ENCODE measurements around the gene ARHGEF11.

Gene ARHGEF11

DNA sequence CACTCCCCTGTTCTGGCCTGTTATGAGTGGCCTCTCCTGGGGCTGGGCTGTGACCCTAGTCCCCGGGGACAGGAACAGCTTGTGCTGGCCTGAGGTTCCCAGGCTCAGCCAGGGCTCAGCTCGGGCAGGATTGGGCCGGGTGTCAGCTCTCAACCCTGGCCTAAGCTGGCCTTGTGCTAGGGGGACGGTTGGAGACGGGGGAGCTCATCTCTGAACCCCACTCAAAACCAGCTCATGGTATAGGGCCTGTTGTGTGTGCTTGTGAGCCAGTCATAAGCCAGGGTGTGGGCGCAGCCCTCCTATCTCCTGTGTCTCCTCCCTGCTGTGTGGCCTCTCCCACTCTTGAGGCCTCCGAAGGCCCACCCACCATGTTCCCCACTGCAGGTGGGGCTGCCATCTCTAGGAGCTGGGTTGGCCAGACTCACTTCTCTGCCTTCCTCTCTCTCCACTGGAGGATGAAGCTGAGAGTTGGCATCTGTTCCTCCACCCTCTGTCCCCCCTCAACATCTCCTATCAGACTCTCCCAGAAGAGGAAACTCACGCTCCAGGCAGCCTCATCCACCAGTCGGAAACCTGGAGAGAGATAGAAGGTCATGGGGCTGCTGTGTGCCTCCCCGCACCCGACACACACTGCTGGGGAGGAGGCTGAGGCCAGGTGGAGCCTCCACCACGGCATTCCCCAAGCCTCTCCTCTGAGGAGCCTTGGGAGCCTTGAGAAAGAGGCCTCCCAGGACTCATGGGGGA is 150.7 kb downstream of the ARHGEF11 start:
- DNase-seq = no peak

DNA sequence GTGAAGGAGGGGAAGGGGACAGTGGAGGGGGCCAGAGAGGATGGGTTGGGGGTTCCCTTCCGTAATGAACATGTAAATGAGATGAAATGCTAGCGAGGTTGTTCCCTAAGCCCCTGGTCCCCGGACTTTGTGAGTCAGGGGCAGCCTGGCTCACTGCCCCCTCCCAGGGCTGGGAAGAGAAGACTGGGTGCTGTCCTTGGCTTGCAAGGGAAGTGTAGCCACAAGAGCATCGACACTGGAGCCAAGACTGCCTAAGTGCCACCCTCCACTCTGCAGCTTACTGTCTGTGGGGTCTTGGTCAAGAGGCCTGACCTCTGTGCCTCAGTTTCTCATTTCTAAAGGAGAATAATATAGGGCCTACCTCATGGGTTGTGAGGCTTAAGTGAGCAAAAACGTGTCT is 151.5 kb downstream of the ARHGEF11 start:
- DNase-seq = no peak

DNA sequence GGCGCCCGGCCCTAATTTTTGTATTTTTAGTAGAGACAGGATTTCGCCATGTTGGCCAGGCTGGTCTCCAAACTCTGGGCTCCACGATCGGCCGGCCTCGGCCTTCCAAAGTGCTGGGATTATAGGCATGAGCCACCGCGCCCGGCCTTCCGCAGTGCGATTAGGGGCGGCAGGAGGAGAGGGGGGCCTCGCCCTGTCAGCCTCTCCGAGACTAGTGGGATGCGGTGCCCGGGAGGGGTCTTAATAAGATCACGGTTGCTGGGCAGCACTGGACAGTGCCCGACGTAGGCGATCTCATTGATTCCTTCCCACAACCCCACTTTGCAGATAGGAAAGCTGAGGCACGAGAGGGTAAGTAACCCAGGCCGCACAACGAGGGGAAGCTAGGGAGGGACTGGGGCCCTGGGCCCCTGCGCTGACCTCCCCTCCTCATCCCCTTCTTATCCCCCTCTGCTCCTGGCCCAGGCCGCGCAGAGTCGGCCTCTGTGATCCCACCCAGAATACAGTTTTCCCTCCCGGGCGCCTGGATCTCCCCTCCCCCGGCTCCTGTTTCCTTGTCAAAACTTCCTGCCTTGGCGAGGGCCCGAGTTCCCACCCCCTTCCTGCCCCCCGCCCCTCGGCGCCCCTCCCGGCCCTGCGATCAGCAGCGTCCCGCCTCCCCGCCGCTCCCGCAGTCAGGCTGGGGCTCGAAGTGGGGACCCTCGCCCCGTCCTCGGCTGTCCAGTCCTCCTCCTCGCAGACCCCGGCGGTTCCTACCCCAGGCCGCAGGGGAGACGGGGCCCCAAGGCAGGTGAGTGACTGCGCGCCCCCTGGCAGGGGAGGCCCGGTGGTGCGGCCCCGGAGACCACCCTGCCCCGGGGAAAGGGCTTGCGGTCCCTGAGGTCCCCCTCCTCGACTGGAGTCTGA is 152.2 kb downstream of the ARHGEF11 start, which contains the start of gene PEAR1:
PEAR1 (plus strand) TSS at position 671 of the 906 bp plus-strand sequence. CDS start 10,209 bp downstream, outside the sequence.
- DNase-seq = peak; percentile 69

GRCh38 chr1:156892190-156893047 is 153.1 kb downstream of the ARHGEF11 start:
- DNase-seq = peak; percentile 81

- DNase-seq = peak; percentile 57
These were observed 155.6 kb downstream of the ARHGEF11 start for GRCh38 chr1:156889802-156890580.

DNA sequence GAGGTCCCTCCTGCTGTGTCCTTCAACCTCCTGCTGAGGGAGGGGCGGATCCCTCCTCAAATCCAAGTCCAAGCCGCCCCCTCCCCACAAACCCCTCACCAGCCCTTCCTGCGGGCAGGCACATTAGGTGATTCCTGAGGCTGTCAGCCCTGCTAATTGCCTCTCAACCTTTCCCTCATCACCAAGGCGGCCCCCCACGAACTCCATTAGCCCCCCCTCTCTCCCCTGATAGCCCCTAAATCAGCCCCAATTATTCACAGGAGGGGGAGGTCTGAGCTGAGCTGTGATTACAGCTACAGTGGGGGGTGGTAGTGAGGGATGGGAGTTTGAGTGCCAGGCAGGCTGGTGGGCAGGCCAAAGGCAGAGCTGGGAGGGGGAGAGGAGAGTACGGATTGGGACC is 157.8 kb downstream of the ARHGEF11 start:
- DNase-seq = no peak

- DNase-seq = no peak
These were observed 158.2 kb downstream of the ARHGEF11 start for GRCh38 chr1:156887317-156887716.

GRCh38 chr1:156886583-156887281 is 158.8 kb downstream of the ARHGEF11 start:
- DNase-seq = no peak

GRCh38 chr1:156885880-156886355 is 159.6 kb downstream of the ARHGEF11 start:
- no peak for DNase-seq

- no peak for DNase-seq
These were observed 160.2 kb downstream of the ARHGEF11 start for GRCh38 chr1:156885314-156885713.

Measured in right kidney (tissue), 1 donor.